ENCODE measurements around the gene BACE1.

The BACE1 gene

DNA sequence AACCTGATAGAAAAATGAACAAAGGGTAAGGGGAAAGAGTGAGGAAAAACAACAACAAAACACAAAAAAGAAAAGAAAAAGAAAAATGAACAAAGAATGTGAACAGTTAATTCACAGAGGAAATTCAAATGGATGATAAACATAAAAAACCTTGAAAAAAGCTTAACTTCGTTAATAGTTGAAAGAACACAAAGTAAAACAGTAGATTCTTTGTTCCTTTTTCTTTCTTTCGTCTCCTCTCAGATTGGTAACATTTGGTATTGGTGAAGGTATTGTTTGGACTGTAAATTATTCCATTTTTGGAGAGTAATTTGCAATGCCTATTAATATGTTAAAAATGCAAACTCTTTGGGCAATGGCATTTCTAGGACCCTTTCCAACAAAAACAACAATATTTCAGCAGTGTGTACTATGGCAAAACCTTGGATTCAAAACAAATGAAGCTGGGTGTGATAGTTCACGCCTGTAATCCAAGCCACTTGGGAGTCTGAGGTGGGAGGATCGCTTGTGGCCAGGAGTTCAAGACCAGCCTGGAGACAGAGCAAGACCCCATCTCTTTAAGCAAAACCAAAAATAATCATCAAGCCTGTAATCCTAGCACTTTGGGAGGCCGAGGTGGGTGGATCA is 3.3 kb upstream of the BACE1 start:
- DNase-seq (ENCODE audit: low read depth), result no peak
- no peak overlapping the region for H3K4me3 ChIP-seq (ENCODE audit: low read depth, low read length)
- TF ChIP-seq, protein P1, sequence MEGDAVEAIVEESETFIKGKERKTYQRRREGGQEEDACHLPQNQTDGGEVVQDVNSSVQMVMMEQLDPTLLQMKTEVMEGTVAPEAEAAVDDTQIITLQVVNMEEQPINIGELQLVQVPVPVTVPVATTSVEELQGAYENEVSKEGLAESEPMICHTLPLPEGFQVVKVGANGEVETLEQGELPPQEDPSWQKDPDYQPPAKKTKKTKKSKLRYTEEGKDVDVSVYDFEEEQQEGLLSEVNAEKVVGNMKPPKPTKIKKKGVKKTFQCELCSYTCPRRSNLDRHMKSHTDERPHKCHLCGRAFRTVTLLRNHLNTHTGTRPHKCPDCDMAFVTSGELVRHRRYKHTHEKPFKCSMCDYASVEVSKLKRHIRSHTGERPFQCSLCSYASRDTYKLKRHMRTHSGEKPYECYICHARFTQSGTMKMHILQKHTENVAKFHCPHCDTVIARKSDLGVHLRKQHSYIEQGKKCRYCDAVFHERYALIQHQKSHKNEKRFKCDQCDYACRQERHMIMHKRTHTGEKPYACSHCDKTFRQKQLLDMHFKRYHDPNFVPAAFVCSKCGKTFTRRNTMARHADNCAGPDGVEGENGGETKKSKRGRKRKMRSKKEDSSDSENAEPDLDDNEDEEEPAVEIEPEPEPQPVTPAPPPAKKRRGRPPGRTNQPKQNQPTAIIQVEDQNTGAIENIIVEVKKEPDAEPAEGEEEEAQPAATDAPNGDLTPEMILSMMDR (IDR thresholded peaks at IDR 0.05; ENCODE audit: control insufficient read depth, extremely low read depth, insufficient read depth), result no peak

DNA sequence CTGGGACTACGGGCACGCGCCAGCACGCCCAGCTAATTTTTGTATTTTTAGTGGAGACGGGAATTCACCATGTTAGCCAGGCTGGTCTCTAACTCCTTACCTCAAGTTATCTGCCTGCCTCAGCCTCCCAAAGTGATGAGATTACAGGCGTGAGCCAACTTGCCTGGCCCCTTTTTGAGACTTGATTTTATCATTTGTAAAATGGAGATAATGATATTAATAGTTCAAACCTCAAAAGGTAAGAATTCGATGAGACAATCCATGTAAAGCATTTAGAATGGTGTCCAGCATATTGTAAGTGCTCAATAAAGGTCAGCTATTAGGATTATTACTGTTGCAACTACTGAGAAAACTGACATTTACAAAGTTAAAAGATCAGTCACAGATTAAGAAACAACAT is 2.7 kb upstream of the BACE1 start:
- DNase-seq (ENCODE audit: low read depth), result no peak
- TF ChIP-seq, protein P1 (IDR thresholded peaks at IDR 0.05; ENCODE audit: control insufficient read depth, extremely low read depth, insufficient read depth), result no peak
- H3K4me3 ChIP-seq (ENCODE audit: low read depth, low read length), result no peak overlapping the region

DNA sequence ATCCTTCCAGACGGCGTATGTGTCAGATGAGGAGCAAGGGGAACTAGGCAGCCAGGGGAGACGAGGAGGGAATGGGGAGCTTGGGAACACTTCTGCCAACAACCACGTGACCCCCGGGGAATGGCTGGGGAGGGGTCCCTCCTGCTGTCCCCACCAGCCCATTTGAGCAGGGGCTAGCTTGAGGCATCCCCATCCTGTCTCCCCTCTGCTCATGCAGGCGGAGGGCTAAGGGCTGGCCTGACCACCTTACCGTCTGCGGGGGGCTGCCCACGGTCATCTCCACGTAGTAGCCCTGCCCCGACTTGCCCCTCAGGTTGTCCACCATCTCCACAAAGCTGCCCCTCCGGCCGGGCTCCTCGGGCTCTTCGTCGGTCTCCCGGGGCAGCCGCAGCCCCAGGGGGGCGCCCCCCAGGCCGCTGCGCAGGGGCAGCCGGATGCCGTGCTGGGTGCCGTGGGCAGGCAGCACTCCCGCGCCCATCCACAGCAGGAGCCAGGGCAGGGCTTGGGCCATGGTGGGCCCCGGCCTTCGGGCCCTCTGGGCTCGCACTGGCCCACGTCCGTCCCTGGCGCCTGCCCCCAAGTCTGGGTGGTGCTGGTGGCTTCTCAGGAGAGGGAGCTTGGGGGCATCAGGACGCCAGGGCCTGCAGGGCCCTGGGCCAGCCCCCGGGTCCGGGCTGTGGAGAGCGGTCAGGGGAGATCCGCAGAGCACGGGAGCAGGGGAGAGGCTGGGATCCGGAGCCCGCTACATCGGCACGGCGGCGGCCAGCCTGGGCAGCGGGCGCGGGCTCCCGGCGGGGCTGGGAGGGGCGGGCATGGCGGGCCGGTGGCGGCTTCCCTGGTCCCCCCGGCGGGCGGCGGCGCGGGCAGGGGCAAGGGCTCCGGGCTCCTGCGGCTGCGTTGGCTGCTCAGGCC is 515 bp downstream of the BACE1 start:
- H3K4me3 ChIP-seq (ENCODE audit: low read depth, low read length), result peak overlapping the region; percentile 75
- no peak for DNase-seq (ENCODE audit: low read depth)

DNA sequence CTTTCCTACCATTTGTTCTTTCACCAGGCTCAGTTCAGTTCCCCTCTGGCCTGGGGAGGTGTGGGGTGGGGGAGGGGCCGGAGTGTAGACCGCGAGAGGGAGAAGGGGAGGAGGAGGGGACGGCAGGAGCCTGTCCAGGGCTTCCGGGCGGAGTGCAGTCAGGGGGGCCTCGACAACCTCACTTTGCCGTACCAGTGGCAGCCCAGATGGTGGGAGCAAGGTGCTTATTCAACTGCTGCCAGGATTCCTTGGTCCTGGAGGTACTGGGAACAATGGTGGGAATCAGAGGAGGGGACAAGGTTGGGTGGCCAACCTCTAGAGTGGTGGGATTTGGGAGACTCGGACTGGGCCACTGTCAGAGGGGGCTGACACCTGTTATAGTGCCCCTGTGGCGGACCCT is 1.2 kb downstream of the BACE1 start:
- TF ChIP-seq, protein P1 (IDR thresholded peaks at IDR 0.05; ENCODE audit: control insufficient read depth, extremely low read depth, insufficient read depth), result no peak
- peak overlapping the region; percentile 75 for H3K4me3 ChIP-seq (ENCODE audit: low read depth, low read length)
- DNase-seq (ENCODE audit: low read depth), result no peak

More for the DNA sequence above, 515 bp downstream of the BACE1 start:
- TF ChIP-seq, protein P1 (IDR thresholded peaks at IDR 0.05; ENCODE audit: control insufficient read depth, extremely low read depth, insufficient read depth), result no peak

DNA sequence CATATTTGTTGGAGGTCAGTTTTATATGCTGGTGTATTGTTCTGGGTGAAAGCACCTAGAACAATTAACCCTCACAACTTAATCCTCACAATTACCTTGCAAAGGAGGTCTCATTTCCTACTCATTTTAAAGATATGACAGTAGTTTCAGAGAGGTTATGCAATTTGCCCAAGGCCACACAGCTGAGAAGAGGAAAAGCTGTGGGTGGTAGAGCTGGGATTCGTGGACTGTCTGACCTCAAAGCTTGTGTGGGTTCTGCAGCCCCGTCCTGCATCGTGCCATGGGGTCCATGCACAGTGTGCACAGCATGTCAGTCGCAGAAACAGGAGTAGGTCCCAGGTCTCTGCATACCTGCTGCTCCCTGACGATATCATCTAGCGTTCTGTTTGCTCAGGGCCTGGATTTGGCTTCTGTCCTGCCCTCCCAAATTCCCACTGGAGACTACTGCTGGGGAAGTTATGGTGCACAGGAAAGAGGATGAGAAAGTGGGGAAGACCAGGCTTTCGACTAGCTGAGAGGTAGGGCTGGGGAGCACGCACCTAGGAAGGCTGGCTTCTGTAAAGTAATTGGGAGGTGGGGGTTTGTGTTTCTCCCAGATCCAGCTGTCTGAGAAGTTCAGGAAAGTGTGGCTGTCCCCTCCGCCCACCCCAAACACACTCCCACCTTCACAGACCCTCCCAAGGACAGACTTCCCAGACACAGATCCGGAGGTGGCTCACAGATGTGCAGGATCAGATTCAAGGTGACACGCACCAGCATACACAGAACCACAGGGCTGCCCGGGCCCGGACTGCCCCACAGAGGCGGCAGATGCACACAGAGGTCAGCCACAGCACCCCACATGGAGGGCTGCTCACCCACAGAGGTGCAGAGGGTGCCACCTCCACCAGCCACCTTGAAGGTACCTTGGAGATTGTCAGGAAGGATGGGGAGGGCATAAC is 2.0 kb downstream of the BACE1 start:
- peak; percentile 6 for DNase-seq (ENCODE audit: low read depth)
- no peak overlapping the region for H3K4me3 ChIP-seq (ENCODE audit: low read depth, low read length)
- TF ChIP-seq, protein P1 (IDR thresholded peaks at IDR 0.05; ENCODE audit: control insufficient read depth, extremely low read depth, insufficient read depth), result no peak

DNA sequence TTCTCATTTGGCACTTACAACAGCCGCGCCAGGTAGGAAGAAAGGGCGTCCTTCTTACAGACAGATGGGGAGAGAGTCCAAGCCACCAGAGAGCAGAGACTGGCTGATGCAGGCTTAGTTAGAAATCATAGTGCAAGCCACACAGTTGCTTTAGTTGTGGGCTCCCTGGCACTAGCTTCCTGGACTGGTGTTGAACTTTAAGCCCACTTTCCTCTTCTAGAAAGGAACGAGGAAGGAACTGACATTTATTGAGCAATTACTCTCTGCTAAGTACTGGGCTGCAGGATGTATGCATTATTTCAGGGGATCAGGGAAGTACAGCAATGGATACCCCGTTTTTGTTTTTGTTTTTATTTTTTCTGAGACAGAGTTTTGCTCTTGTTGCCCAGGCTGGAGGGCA is 3.0 kb downstream of the BACE1 start:
- TF ChIP-seq, protein P1 (IDR thresholded peaks at IDR 0.05; ENCODE audit: control insufficient read depth, extremely low read depth, insufficient read depth), result no peak
- H3K4me3 ChIP-seq (ENCODE audit: low read depth, low read length), result no peak overlapping the region
- no peak for DNase-seq (ENCODE audit: low read depth)

All from LNCaP clone FGC (cell line).